GM19438 (cell line): Measurements from ENCODE around the gene NCDN.
"Not testable (repeated sequence)": the region's sequence is repeated elsewhere in the genome, so short reads cannot be mapped to it uniquely, and the experiment has no call there.

Source experiments
- ATAC-seq: cut with Tn5 transposase; IDR thresholded peaks from one replicate; pipeline ENCODE4 v1.9.1; 2021; ENCODE audit warnings: low read depth; ENCODE audit not compliant: unreplicated experiment

The NCDN gene

GRCh38 chr1:35567947-35568558 is 10.5 kb downstream of the NCDN start:
- no peak for ATAC-seq

GRCh38 chr1:35568975-35569395 is 11.4 kb downstream of the NCDN start:
- ATAC-seq: no peak

GRCh38 chr1:35569936-35570335 is 12.3 kb downstream of the NCDN start:
- no peak for ATAC-seq

- no peak for ATAC-seq
These were observed 13.1 kb downstream of the NCDN start for GRCh38 chr1:35570589-35571137.

- ATAC-seq: no peak
These were observed 13.7 kb downstream of the NCDN start for GRCh38 chr1:35571263-35571662.

- no peak for ATAC-seq
These were observed 14.7 kb downstream of the NCDN start for GRCh38 chr1:35572296-35572695.

- ATAC-seq: no peak
These were observed 15.9 kb downstream of the NCDN start, which contains the start of gene TFAP2E for GRCh38 chr1:35573198-35574124. TFAP2E (plus strand) TSS chr1:35573314; CDS start chr1:35573578, 264 bp downstream.

GRCh38 chr1:35574125-35574654 is 16.6 kb downstream of the NCDN start:
- ATAC-seq: no peak

GRCh38 chr1:35574655-35575415 is 17.2 kb downstream of the NCDN start:
- no peak for ATAC-seq

- ATAC-seq: no peak
These were observed 17.9 kb downstream of the NCDN start for GRCh38 chr1:35575416-35575958.

GRCh38 chr1:35576061-35576765 is 18.6 kb downstream of the NCDN start:
- no peak for ATAC-seq

GRCh38 chr1:35576766-35577070 is 19.1 kb downstream of the NCDN start:
- not testable (repeated sequence) for ATAC-seq

- ATAC-seq: peak; percentile 81
These were observed 19.7 kb downstream of the NCDN start for GRCh38 chr1:35577071-35577998.

- no peak for ATAC-seq
These were observed 23.4 kb downstream of the NCDN start for GRCh38 chr1:35580949-35581388.

GRCh38 chr1:35581621-35582020 is 24.0 kb downstream of the NCDN start:
- ATAC-seq: not testable (repeated sequence)

GRCh38 chr1:35585281-35585680 is 27.7 kb downstream of the NCDN start:
- ATAC-seq: no peak

- not testable (repeated sequence) for ATAC-seq
These were observed 28.2 kb downstream of the NCDN start for GRCh38 chr1:35585805-35586204.

- ATAC-seq: no peak
These were observed 29.2 kb downstream of the NCDN start for GRCh38 chr1:35586808-35587207.

GRCh38 chr1:35587736-35588135 is 30.1 kb downstream of the NCDN start:
- no peak for ATAC-seq
